BE2C (cell line): Measurements from ENCODE around the gene OS9.

Experiments
- DNase-seq: peaks from one replicate; pipeline ENCODE4 v3.0.0-alpha.2; 2020
- H3K27me3 ChIP-seq: fragments of 250-450 bp; sonication (Bioruptor Pico); 2 replicates; pipeline ENCODE4 v1.5.1; 2020; ENCODE audit warnings: mild to moderate bottlenecking
- H3K36me3 ChIP-seq: fragments of 250-450 bp; sonication (Bioruptor Pico); 2 replicates; pipeline ENCODE4 v1.5.1; 2020; ENCODE audit warnings: mild to moderate bottlenecking
- H3K4me1 ChIP-seq: fragments of 250-450 bp; sonication (Bioruptor Pico); 2 replicates; pipeline ENCODE4 v1.5.1; 2020
- H3K4me3 ChIP-seq: 2 replicates; pipeline ENCODE4 v1.5.1; 2011; ENCODE audit warnings: low read depth, low read length
- H3K9me3 ChIP-seq: fragments of 250-450 bp; sonication (Bioruptor Pico); 2 replicates; pipeline ENCODE4 v1.5.1; 2020
- CTCF ChIP-seq: IDR thresholded peaks from 2 replicates; pipeline ENCODE4 v1.5.1; 2012; ENCODE audit warnings: mild to moderate bottlenecking, low read depth, low read length

OS9 gene

GRCh38 chr12:57751788-57752667 lies 58.1 kb downstream of the OS9 start, which contains the start of gene CDK4:
Gene CDK4 (minus strand): TSS chr12:57752310. CDS start chr12:57751717, 593 bp downstream.
- H3K36me3 ChIP-seq: peaks cover 40% of the 10 kb centered on the region
- H3K27me3 ChIP-seq: peaks cover 11% of the 10 kb centered on the region
- DNase-seq: peak; percentile 100
- H3K9me3 ChIP-seq: no peaks in the 10 kb centered on the region
- peak within 1 kb of the TSS; percentile 92 for H3K4me3 ChIP-seq
- H3K4me1 ChIP-seq: peaks cover 4% of the 10 kb centered on the region; the same call in 1 of the 2 replicates
- no peak for TF ChIP-seq CTCF

GRCh38 chr12:57752668-57753000 lies 58.7 kb downstream of the OS9 start:
- Histone ChIP-seq H3K9me3 (no peaks in the 10 kb centered on the region), H3K4me1 (peaks cover 4% of the 10 kb centered on the region; the same call in 1 of the 2 replicates), H3K27me3 (peaks cover 11% of the 10 kb centered on the region), H3K36me3 (peaks cover 34% of the 10 kb centered on the region), H3K4me3 (peak overlapping the region; percentile 50)
- DNase-seq: no peak
- no peak for TF ChIP-seq CTCF

- Histone ChIP-seq H3K9me3 (no peaks in the 10 kb centered on the region), H3K27me3 (peaks cover 11% of the 10 kb centered on the region), H3K4me3 (no peak overlapping the region; the same call in 1 of the 2 replicates), H3K36me3 (peaks cover 23% of the 10 kb centered on the region), H3K4me1 (peaks cover 4% of the 10 kb centered on the region; the same call in 1 of the 2 replicates)
- TF ChIP-seq CTCF: no peak
- no peak for DNase-seq
Measured at GRCh38 chr12:57753756-57754337, 59.9 kb downstream of the OS9 start.

- peaks cover 4% of the 10 kb centered on the region; the same call in 1 of the 2 replicates for H3K4me1 ChIP-seq
- peaks cover 16% of the 10 kb centered on the region for H3K36me3 ChIP-seq
- H3K27me3 ChIP-seq: peaks cover 11% of the 10 kb centered on the region
- no peaks in the 10 kb centered on the region for H3K9me3 ChIP-seq
- peak; percentile 58 for DNase-seq
- peak within 1 kb of the TSS; percentile 63 for H3K4me3 ChIP-seq
- no peak for TF ChIP-seq CTCF
Measured at GRCh38 chr12:57754411-57755193, 60.7 kb downstream of the OS9 start, which contains the start of gene MARCHF9. Gene MARCHF9 (plus strand): TSS chr12:57755103. CDS start chr12:57755529, 426 bp downstream.

- no peak for TF ChIP-seq CTCF
- Histone ChIP-seq H3K4me1 (peaks cover 4% of the 10 kb centered on the region; the same call in 1 of the 2 replicates), H3K4me3 (peak overlapping the region; percentile 63)
Measured at GRCh38 chr12:57755194-57755453, 61.2 kb downstream of the OS9 start.

More at GRCh38 chr12:57755194-57755453, 61.2 kb downstream of the OS9 start:
- Histone ChIP-seq H3K36me3 (peaks cover 13% of the 10 kb centered on the region), H3K9me3 (no peaks in the 10 kb centered on the region), H3K27me3 (peaks cover 11% of the 10 kb centered on the region)
- no peak for DNase-seq
